K562 (cell line): ENCODE results near the gene PPP2R3C. TPM values are rescaled to one million over a fixed set of nuclear protein-coding genes. Genes with fewer than 3 reads are reported as not detected.
"Not testable (repeated sequence)": the region's sequence is repeated elsewhere in the genome, so short reads cannot be mapped to it uniquely, and the experiment has no call there.

Experiments
- ATAC-seq: fragments of 200-7000 bp; cut with Tn5 transposase; 3 replicates; pipeline ENCODE4 v1.9.1; 2020; ENCODE audit warnings: moderate library complexity
- BruUV-seq: library from RNA; stranded (reverse); fragments of 400-500 nt; replicated peaks from 2 replicates; lab custom pipeline; 2021; lab: Mats Ljungman, UMichigan
- CTCF ChIA-PET: fragments of 300-600 bp; formaldehyde crosslinking; extraction: SDS; loops from one replicate; lab custom pipeline; 2021; ENCODE audit warnings: low intra/inter-chr PET ratio; lab: Yijun Ruan, JAX
- POLR2A ChIA-PET: fragments of 300-600, 350-650 bp; sonication (Branson Sonifier 250); formaldehyde crosslinking; extraction: SDS; loops from one replicate; lab custom pipeline; 2021; ENCODE audit warnings: antibody characterized with exemption, inconsistent platforms; lab: Yijun Ruan, JAX
- DNase-seq, 4 experiments: peaks; one replicate each; pipeline versions ENCODE4 v3.0.0 to v3.0.0-alpha.2; 2011 to 2018; ENCODE audit warnings: low spot score in 3 of 4, mixed read lengths in 3 of 4; ENCODE audit errors: extremely low read depth in 1 of 4
- FAIRE-seq: peaks from 2 replicates; lab custom pipeline; 2011; peaks lifted over from hg19 to GRCh38; lab: Jason Lieb, UNC
- H2AFZ ChIP-seq: 2 replicates; pipeline ENCODE4 v1.6.0; 2011; ENCODE audit warnings: low read depth, low read length, control low read depth, inconsistent platforms
- H3K27ac ChIP-seq: fragments of 200-600 bp; 3 replicates; pipeline ENCODE4 v1.8.0; 2011; ENCODE audit warnings: low read depth, mild to moderate bottlenecking, control low read depth, inconsistent platforms, low read length, moderate library complexity, mixed read lengths; ENCODE audit errors: extremely low read depth
- H3K27me3 ChIP-seq, 2 experiments: fragments of 300-600 bp in 1 of 2; 2 replicates in 1 of 2; 3 replicates in 1 of 2; pipeline versions ENCODE4 v1.6.0 to v1.8.0; 2011; ENCODE audit warnings: inconsistent platforms in 2 of 2, low read length in 2 of 2, mild to moderate bottlenecking in 1 of 2, mixed read lengths in 1 of 2, moderate library complexity in 1 of 2; ENCODE audit not compliant: control insufficient read depth in 2 of 2, insufficient read depth in 2 of 2
- H3K36me3 ChIP-seq: fragments of 300-600 bp; 3 replicates; pipeline ENCODE4 v1.8.0; 2011; ENCODE audit warnings: mild to moderate bottlenecking, low read length, inconsistent platforms; ENCODE audit not compliant: control insufficient read depth, insufficient read depth
- H3K4me1 ChIP-seq, 2 experiments: fragments of 200-600 bp in 1 of 2; replicated peaks in 1 of 2; 2 replicates in 1 of 2; 3 replicates in 1 of 2; pipeline versions ENCODE4 v1.5.1 to v1.8.0; 2011; ENCODE audit warnings: inconsistent platforms in 2 of 2, low read length in 2 of 2, mild to moderate bottlenecking in 1 of 2, mixed read lengths in 1 of 2, moderate library complexity in 1 of 2; ENCODE audit not compliant: control insufficient read depth in 2 of 2, insufficient read depth in 2 of 2
- H3K4me2 ChIP-seq: 2 replicates; pipeline ENCODE4 v1.6.1; 2011; ENCODE audit warnings: low read length, control low read depth, inconsistent platforms, mixed read lengths; ENCODE audit not compliant: insufficient read depth
- H3K4me3 ChIP-seq: fragments of 200-600 bp; sonication (generic), shearing (Covaris generic); 2 replicates; pipeline ENCODE4 v1.5.1; 2016; ENCODE audit warnings: control low read depth, inconsistent platforms
- H3K79me2 ChIP-seq: fragments of 200-600 bp; 3 replicates; pipeline ENCODE4 v1.8.0; 2011; ENCODE audit warnings: low read length, inconsistent platforms; ENCODE audit not compliant: control insufficient read depth, insufficient read depth
- H3K9ac ChIP-seq, 2 experiments: 2 replicates each; pipeline versions ENCODE4 v1.6.0 to v1.6.1; 2011; ENCODE audit warnings: low read depth in 2 of 2, low read length in 2 of 2, control low read depth in 1 of 2, inconsistent platforms in 1 of 2, mild to moderate bottlenecking in 1 of 2, mixed read lengths in 1 of 2; ENCODE audit not compliant: insufficient read depth in 1 of 2
- H3K9me1 ChIP-seq: one replicate; pipeline ENCODE4 v1.6.0; 2011; ENCODE audit warnings: inconsistent platforms, mild to moderate bottlenecking, low read length, moderate library complexity; ENCODE audit not compliant: control insufficient read depth, insufficient read depth
- H3K9me3 ChIP-seq: replicated peaks from 2 replicates; pipeline ENCODE4 v1.5.1; 2011; ENCODE audit warnings: low read depth, low read length, inconsistent platforms; ENCODE audit not compliant: control insufficient read depth, insufficient read depth
- H4K20me1 ChIP-seq: replicated peaks from 2 replicates; pipeline ENCODE4 v1.6.1; 2011; ENCODE audit warnings: low read length, inconsistent platforms, mixed read lengths; ENCODE audit not compliant: control insufficient read depth, insufficient read depth
- ARID4B ChIP-seq: sonication (generic); formaldehyde crosslinking; IDR thresholded peaks from 2 replicates; pipeline ENCODE4 v1.8.0; 2022; ENCODE audit warnings: mild to moderate bottlenecking, missing genetic modification reagents
- ATF7 ChIP-seq: fragments of 450-650 bp; IDR thresholded peaks from 2 replicates; pipeline ENCODE4 v1.7.1; 2014; ENCODE audit warnings: mild to moderate bottlenecking, moderate library complexity
- CHD4 ChIP-seq: fragments of 200-600 bp; sonication (generic); IDR thresholded peaks from 3 replicates; pipeline ENCODE4 v1.6.1; 2012; ENCODE audit warnings: low read depth, mild to moderate bottlenecking, mixed read lengths, low read length, inconsistent platforms; ENCODE audit not compliant: insufficient read depth, insufficient replicate concordance, poor library complexity, severe bottlenecking
- DPF2 ChIP-seq: fragments of 450-650 bp; IDR thresholded peaks from 2 replicates; pipeline ENCODE4 v1.6.1; 2016
- FOXP1 ChIP-seq: sonication (generic); formaldehyde crosslinking; IDR thresholded peaks from 2 replicates; pipeline ENCODE4 v1.8.0; 2022; ENCODE audit warnings: mild to moderate bottlenecking, missing genetic modification reagents
- NELFE ChIP-seq: IDR thresholded peaks from 2 replicates; pipeline ENCODE4 v1.6.1; 2011; ENCODE audit warnings: mild to moderate bottlenecking; ENCODE audit not compliant: insufficient read depth, insufficient read length
- PTBP1 ChIP-seq: fragments of 200-400 bp; formaldehyde crosslinking; IDR thresholded peaks from 2 replicates; pipeline ENCODE4 v1.6.1; 2017; ENCODE audit warnings: low read depth, low read length
- SMARCA4 ChIP-seq: fragments of 450-650 bp; IDR thresholded peaks from 2 replicates; pipeline ENCODE4 v1.6.1; 2016
- SP1 ChIP-seq: sonication (generic); formaldehyde crosslinking; IDR thresholded peaks from 2 replicates; pipeline ENCODE4 v1.8.1; 2022; ENCODE audit warnings: mild to moderate bottlenecking, missing genetic modification reagents
- ZC3H8 ChIP-seq: fragments of 450-650 bp; IDR thresholded peaks from 2 replicates; pipeline ENCODE4 v1.6.1; 2017
- ZFP36 ChIP-seq: fragments of 150-350 bp; IDR thresholded peaks from 2 replicates; pipeline ENCODE4 v1.6.1; 2018; ENCODE audit warnings: low read length, low read depth; ENCODE audit not compliant: partially characterized antibody
- ZFPM2 ChIP-seq: fragments of 250-450 bp; sonication (Bioruptor Pico); IDR thresholded peaks from 2 replicates; pipeline ENCODE4 v1.5.1; 2022; ENCODE audit warnings: mild to moderate bottlenecking
- ZNF24 ChIP-seq: fragments of 450-650 bp; IDR thresholded peaks from 2 replicates; pipeline ENCODE4 v1.6.1; 2016
- ZNF584 ChIP-seq: fragments of 200-800 bp; sonication (Bioruptor generic); IDR thresholded peaks from 2 replicates; pipeline ENCODE4 v1.6.1; 2016; ENCODE audit warnings: low read depth, mild to moderate bottlenecking, missing genetic modification characterization, missing compliant biosample characterization
- WGBS: fragments of 100-300 bp; shearing (Covaris generic); methylation state at CpG from one replicate; pipeline ENCODE4 v1.1.6; 2016; ENCODE audit warnings: low coverage, mixed read lengths; ENCODE audit not compliant: insufficient coverage; ENCODE audit errors: missing lambda C conversion rate; 5-methylcytosine and 5-hydroxymethylcytosine counted together
- in situ Hi-C: fragments of 300-500 bp; cut with MboI; formaldehyde crosslinking; loops from 4 replicates; pipeline ENCODE4 v1.15.0; 2018; ENCODE audit warnings: inconsistent platforms, mixed read lengths
- intact Hi-C: fragments of 100-400 bp; cut with micrococcal nuclease; formaldehyde crosslinking; loops from 2 replicates; pipeline ENCODE4 v1.14.2; 2022
- polyA plus RNA-seq, 8 experiments: library from polyadenylated mRNA; depleted of rRNA in 4 of 8; stranded (reverse) in 5 of 8; unstranded in 3 of 8; fragments of >200 nt; fragmentation: Nextera tagmentation in 2 of 8; fragmentation: Illumina TruSeq in 1 of 8; extraction: Ambion mirVana in 2 of 8; extraction: Trizol in 1 of 8; gene quantifications; 2 replicates each; pipeline versions ENCODE4 v1.2.1 to v1.2.3, GENCODE V29; 2011 to 2014; ENCODE audit warnings: inconsistent platforms in 1 of 8, missing spikeins in 1 of 8
- total RNA-seq, 7 experiments: library from RNA; depleted of rRNA in 6 of 7; stranded (reverse); fragments of >200 nt in 6 of 7; fragmentation: Illumina TruSeq in 2 of 7; extraction: Trizol in 2 of 7; gene quantifications; 2 replicates each; pipeline versions ENCODE4 v1.2.1 to v1.2.3, GENCODE V29; 2011 to 2021; ENCODE audit warnings: low replicate concordance in 1 of 7

Gene PPP2R3C
- total and polyA plus RNA-seq, 9 of the 15 experiments (the other 6 are each of a cell fraction or from before 2014, with no cell fraction given): 14.7 to 43.3 (median 22.7) TPM

- H3K9me3 ChIP-seq: no peaks in the 10 kb centered on the region
- intact Hi-C loops (no loop called here), in situ Hi-C loops (no loop called here)
- no peaks in the 10 kb centered on the region for H4K20me1 ChIP-seq
- H3K9me1 ChIP-seq: no peaks in the 10 kb centered on the region
- H3K9ac ChIP-seq: no peak overlapping the region
- H2AFZ ChIP-seq: no peak overlapping the region
- H3K36me3 ChIP-seq: no peaks in the 10 kb centered on the region; the same call in 2 of the 3 replicates
- H3K4me1 ChIP-seq: no peaks in the 10 kb centered on the region
- no peak overlapping the region for H3K27ac ChIP-seq
- DNase-seq (no peak), FAIRE-seq (no peak), ATAC-seq (no peak)
- WGBS: 52% methylated on average over 2 of the region's 2 CpGs
- H3K4me3 ChIP-seq: no peak overlapping the region
- no peaks in the 10 kb centered on the region for H3K27me3 ChIP-seq
- no peak overlapping the region for H3K4me2 ChIP-seq
- ChIA-PET CTCF (no interaction called here), POLR2A (interaction anchor here (1.0 to 1.2 kb wide), 2 partner anchors 8 to 9 kb away, joined by 3 read pairs; no protein-coding TSS in a partner anchor)
- no TSS peak for BruUV-seq
- no peaks in the 10 kb centered on the region for H3K79me2 ChIP-seq
- TF ChIP-seq DPF2 (no peak), ZFP36 (no peak), ARID4B (CRISPR knock-in tag) (no peak), SP1 (CRISPR knock-in tag) (no peak), ATF7 (no peak), FOXP1 (CRISPR knock-in tag) (no peak), SMARCA4 (no peak), ZNF24 (no peak), ZNF584 (no peak), CHD4 (no peak), NELFE (no peak), ZC3H8 (no peak), PTBP1 (no peak), ZFPM2 (CRISPR knock-in tag) (no peak)
Measured at GRCh38 chr14:35154016-35154415, 32.2 kb upstream of the PPP2R3C start.

GRCh38 chr14:35152531-35152930, 30.7 kb upstream of the PPP2R3C start:
- BruUV-seq, DNase-seq, H4K20me1 ChIP-seq, H3K27ac ChIP-seq, POLR2A ChIA-PET, CTCF ChIA-PET, H3K4me2 ChIP-seq, H2AFZ ChIP-seq, H3K27me3 ChIP-seq, intact Hi-C loops, in situ Hi-C loops, H3K9me1 ChIP-seq, H3K36me3 ChIP-seq, H3K79me2 ChIP-seq, ATAC-seq, H3K4me3 ChIP-seq, H3K9me3 ChIP-seq, FAIRE-seq, H3K4me1 ChIP-seq, H3K9ac ChIP-seq: not testable (repeated sequence)
- 100% methylated on average over 3 of the region's 35 CpGs for WGBS
